ENCODE measurements around the gene HMG20A. TPM values are rescaled to one million over a fixed set of nuclear protein-coding genes. Genes with fewer than 3 reads are reported as not detected.

Gene HMG20A
- total and polyA plus RNA-seq, 9 of the 15 experiments (the other 6 are each of a cell fraction or from before 2014, with no cell fraction given): 25.0 to 68.1 (median 38.9) TPM

DNA sequence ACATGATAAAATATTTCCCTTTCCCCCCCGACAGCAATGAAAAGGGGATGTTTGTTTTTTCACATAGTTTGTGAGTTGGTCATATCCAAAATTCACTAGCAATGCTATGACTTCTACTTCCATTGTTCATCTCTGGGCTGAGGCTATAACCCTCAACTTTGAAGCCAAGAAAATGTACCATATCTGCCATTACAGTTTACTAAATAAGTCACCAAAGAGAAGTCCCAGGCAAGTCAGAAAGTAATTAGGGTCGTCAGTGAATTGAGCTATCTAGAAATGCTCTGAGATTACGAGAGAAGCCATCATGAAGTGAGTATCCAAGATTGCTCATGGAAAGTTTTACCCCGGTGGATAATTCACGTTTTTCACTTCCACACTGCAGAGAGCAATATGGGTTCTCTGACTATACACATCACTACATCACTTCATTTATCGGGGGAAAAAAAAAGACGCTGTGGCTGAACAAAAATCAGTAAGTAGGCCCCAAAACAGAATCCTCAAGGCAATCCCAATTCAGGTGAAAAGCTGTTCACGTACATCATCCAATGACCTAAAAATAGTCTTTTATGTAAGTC, 2.2 kb upstream of the HMG20A start:
- H4K20me1 ChIP-seq (replicated peaks; ENCODE audit: control insufficient read depth, insufficient read depth, low read length): no peaks in the 10 kb centered on the region
- intact Hi-C loops (cut with micrococcal nuclease) (no loop called here), in situ Hi-C loops (cut with MboI) (no loop called here)
- no peak overlapping the region; the same call in 2 of the 3 replicates for H3K27ac ChIP-seq (ENCODE audit: extremely low read depth, low read depth, low read length)
- no peak for ATAC-seq
- ChIA-PET CTCF (ENCODE audit: low intra/inter-chr PET ratio) (no interaction called here), POLR2A (interaction anchor here (0.7 to 1.0 kb wide), 4 partner anchors 12 to 69 kb away, joined by 3 read pairs; no protein-coding TSS in a partner anchor)
- peaks cover 27 to 46% of the 10 kb centered on the region in 2 experiments; a peak in 4 of 5 replicates for H3K4me1 ChIP-seq (replicated peaks in 1 of 2; ENCODE audit: control insufficient read depth in 2 of 2, insufficient read depth in 2 of 2, low read length in 2 of 2)
- 7% methylated on average over 8 of the region's 8 CpGs for WGBS (ENCODE audit: insufficient coverage, low coverage, missing lambda C conversion rate)
- no peaks in the 10 kb centered on the region for H3K9me3 ChIP-seq (replicated peaks; ENCODE audit: control insufficient read depth, insufficient read depth, low read depth, low read length)
- TF ChIP-seq KDM1A (IDR thresholded peaks at IDR 0.05) (no peak), ZNF740 (CRISPR knock-in tag; IDR thresholded peaks at IDR 0.05) (0 out of 2 replicates have a peak, but pooled peaks have one; percentile 24), ZNF740 (tag; IDR thresholded peaks at IDR 0.05) (no peak)
- H3K9ac ChIP-seq (ENCODE audit: insufficient read depth in 1 of 2, low read depth in 2 of 2, low read length in 2 of 2): peak overlapping the region in 1 of 2 experiments; percentile 71; a peak in 2 of 4 replicates
- no peak for FAIRE-seq
- H3K36me3 ChIP-seq (ENCODE audit: control insufficient read depth, insufficient read depth, low read length): no peaks in the 10 kb centered on the region; the same call in 2 of the 3 replicates
- no peaks in the 10 kb centered on the region for H3K9me1 ChIP-seq (ENCODE audit: control insufficient read depth, insufficient read depth, low read length)
- BruUV-seq (replicated peaks): TSS peak; percentile 62
- H3K79me2 ChIP-seq (ENCODE audit: control insufficient read depth, insufficient read depth, low read length): peaks cover 89% of the 10 kb centered on the region
- H3K4me3 ChIP-seq: peak overlapping the region; percentile 94
- no peak overlapping the region for H2AFZ ChIP-seq (ENCODE audit: low read depth, low read length)
- no peaks in the 10 kb centered on the region for H3K27me3 ChIP-seq (ENCODE audit: control insufficient read depth in 2 of 2, insufficient read depth in 2 of 2, low read length in 2 of 2)
- no peak for DNase-seq (ENCODE audit: extremely low read depth in 1 of 4, low spot score in 3 of 4)
- H3K4me2 ChIP-seq (ENCODE audit: insufficient read depth, low read length): peak overlapping the region; percentile 96
